Measurements from ENCODE around the gene PICALM.

The PICALM gene

GRCh38 chr11:85922367-85922766, 146.5 kb downstream of the PICALM start:
- H3K4me2 ChIP-seq (ENCODE audit: low read depth, low read length, poor library complexity, severe bottlenecking), result no peak overlapping the region
- TF ChIP-seq CTCF (conservative IDR thresholded peaks at IDR 0.05; ENCODE audit: low read length) (no peak), EZH2phosphoT487 (IDR thresholded peaks at IDR 0.05; ENCODE audit: borderline replicate concordance) (no peak)
- H3K4me3 ChIP-seq (ENCODE audit: low read length, poor library complexity, severe bottlenecking), result no peak overlapping the region
- H3K9me2 ChIP-seq (replicated peaks; ENCODE audit: low read depth, low read length), result no peaks in the 10 kb centered on the region
- no peaks in the 10 kb centered on the region for H3K4me1 ChIP-seq (ENCODE audit: insufficient read depth, low read length, poor library complexity, severe bottlenecking)
- H3K9me3 ChIP-seq (ENCODE audit: insufficient read depth, low read depth, low read length), result no peaks in the 10 kb centered on the region
- H3K79me2 ChIP-seq (ENCODE audit: insufficient read depth, low read length), result no peaks in the 10 kb centered on the region
- H4K20me1 ChIP-seq (ENCODE audit: insufficient read depth, low read length, poor library complexity, severe bottlenecking), result no peaks in the 10 kb centered on the region
- H2AFZ ChIP-seq (ENCODE audit: low read length), result no peak overlapping the region
- no peaks in the 10 kb centered on the region for H3K36me3 ChIP-seq (ENCODE audit: insufficient read depth, low read length)
- no peaks in the 10 kb centered on the region for H3K27me3 ChIP-seq (ENCODE audit: insufficient read depth, low read length, poor library complexity, severe bottlenecking)
- H3K9ac ChIP-seq (ENCODE audit: low read depth, low read length, poor library complexity, severe bottlenecking), result no peak overlapping the region
- H3F3A ChIP-seq (ENCODE audit: low read depth), result no peaks in the 10 kb centered on the region

- H3K4me2 ChIP-seq (ENCODE audit: low read depth, low read length, poor library complexity, severe bottlenecking), result no peak overlapping the region
- no peaks in the 10 kb centered on the region for H3K79me2 ChIP-seq (ENCODE audit: insufficient read depth, low read length)
- no peaks in the 10 kb centered on the region for H3K27me3 ChIP-seq (ENCODE audit: insufficient read depth, low read length, poor library complexity, severe bottlenecking)
- no peak overlapping the region for H3K4me3 ChIP-seq (ENCODE audit: low read length, poor library complexity, severe bottlenecking)
- TF ChIP-seq EZH2phosphoT487 (IDR thresholded peaks at IDR 0.05; ENCODE audit: borderline replicate concordance) (no peak), CTCF (conservative IDR thresholded peaks at IDR 0.05; ENCODE audit: low read length) (no peak)
- H4K20me1 ChIP-seq (ENCODE audit: insufficient read depth, low read length, poor library complexity, severe bottlenecking), result no peaks in the 10 kb centered on the region
- H3K9me2 ChIP-seq (replicated peaks; ENCODE audit: low read depth, low read length), result no peaks in the 10 kb centered on the region
- H3K36me3 ChIP-seq (ENCODE audit: insufficient read depth, low read length), result no peaks in the 10 kb centered on the region
- H2AFZ ChIP-seq (ENCODE audit: low read length), result no peak overlapping the region
- H3K9ac ChIP-seq (ENCODE audit: low read depth, low read length, poor library complexity, severe bottlenecking), result no peak overlapping the region
- no peaks in the 10 kb centered on the region for H3K4me1 ChIP-seq (ENCODE audit: insufficient read depth, low read length, poor library complexity, severe bottlenecking)
- H3F3A ChIP-seq (ENCODE audit: low read depth), result no peaks in the 10 kb centered on the region
- no peaks in the 10 kb centered on the region for H3K9me3 ChIP-seq (ENCODE audit: insufficient read depth, low read depth, low read length)
These were observed 149.7 kb downstream of the PICALM start for GRCh38 chr11:85918910-85919794.

GRCh38 chr11:85914425-85914824, 154.5 kb downstream of the PICALM start:
- no peaks in the 10 kb centered on the region for H3K79me2 ChIP-seq (ENCODE audit: insufficient read depth, low read length)
- TF ChIP-seq CTCF (conservative IDR thresholded peaks at IDR 0.05; ENCODE audit: low read length) (no peak), EZH2phosphoT487 (IDR thresholded peaks at IDR 0.05; ENCODE audit: borderline replicate concordance) (no peak)

More at GRCh38 chr11:85914425-85914824, 154.5 kb downstream of the PICALM start:
- Histone ChIP-seq H3K4me1 (ENCODE audit: insufficient read depth, low read length, poor library complexity, severe bottlenecking) (no peaks in the 10 kb centered on the region), H3K4me3 (ENCODE audit: low read length, poor library complexity, severe bottlenecking) (no peak overlapping the region), H4K20me1 (ENCODE audit: insufficient read depth, low read length, poor library complexity, severe bottlenecking) (no peaks in the 10 kb centered on the region), H3K9me2 (replicated peaks; ENCODE audit: low read depth, low read length) (no peaks in the 10 kb centered on the region), H2AFZ (ENCODE audit: low read length) (no peak overlapping the region), H3K36me3 (ENCODE audit: insufficient read depth, low read length) (no peaks in the 10 kb centered on the region), H3K27me3 (ENCODE audit: insufficient read depth, low read length, poor library complexity, severe bottlenecking) (no peaks in the 10 kb centered on the region), H3K4me2 (ENCODE audit: low read depth, low read length, poor library complexity, severe bottlenecking) (no peak overlapping the region), H3F3A (ENCODE audit: low read depth) (no peaks in the 10 kb centered on the region), H3K9me3 (ENCODE audit: insufficient read depth, low read depth, low read length) (no peaks in the 10 kb centered on the region), H3K9ac (ENCODE audit: low read depth, low read length, poor library complexity, severe bottlenecking) (no peak overlapping the region)

All from Loucy (cell line).